HCT116 (cell line): ENCODE measurements around the gene DPYSL4.

Experiments
- CEBPB ChIP-seq: IDR thresholded peaks from 2 replicates; pipeline ENCODE4 v1.6.1; 2012; ENCODE audit warnings: low read depth
- ELF1 ChIP-seq: IDR thresholded peaks from 2 replicates; pipeline ENCODE4 v1.6.1; 2012; ENCODE audit warnings: low read depth, borderline replicate concordance
- EZH2 ChIP-seq: fragments of 200-600 bp; sonication (generic); IDR thresholded peaks from 2 replicates; pipeline ENCODE4 v1.6.1; 2017; ENCODE audit warnings: antibody characterized with exemption, mixed run types
- EZH2phosphoT487 ChIP-seq: fragments of 200-600 bp; IDR thresholded peaks from 2 replicates; pipeline ENCODE4 v1.6.1; 2018; ENCODE audit warnings: antibody characterized with exemption, borderline replicate concordance
- JUND ChIP-seq: IDR thresholded peaks from 2 replicates; pipeline ENCODE4 v1.6.1; 2012
- POLR2A ChIP-seq: IDR thresholded peaks from 2 replicates; pipeline ENCODE4 v1.7.0; 2011; ENCODE audit warnings: borderline replicate concordance; ENCODE audit not compliant: insufficient read depth, insufficient read length; ENCODE audit errors: extremely low read depth
- POLR2AphosphoS5 ChIP-seq: IDR thresholded peaks from 2 replicates; pipeline ENCODE4 v1.6.1; 2011; ENCODE audit warnings: mild to moderate bottlenecking, low read depth, low read length, moderate library complexity
- SIN3A ChIP-seq: IDR thresholded peaks from 2 replicates; pipeline ENCODE4 v1.6.1; 2012; ENCODE audit warnings: low read depth
- YY1 ChIP-seq: IDR thresholded peaks from 2 replicates; pipeline ENCODE4 v1.6.1; 2011; ENCODE audit warnings: low read length, low read depth, moderate library complexity, mild to moderate bottlenecking; ENCODE audit not compliant: insufficient replicate concordance; ENCODE audit errors: extremely low read depth
- ZFX ChIP-seq: fragments of 450-650 bp; IDR thresholded peaks from 2 replicates; pipeline ENCODE4 v1.6.1; 2017
- ZNF274 ChIP-seq: fragments of 200-500 bp; sonication (Bioruptor generic); IDR thresholded peaks from 2 replicates; pipeline ENCODE4 v1.6.1; 2014; ENCODE audit warnings: mild to moderate bottlenecking, low read depth, low read length, inconsistent platforms
- TF ChIP-seq, protein P1 (sequence below), 3 experiments: fragments of 200-600 bp in 1 of 3; sonication (generic) in 1 of 3; IDR thresholded peaks in 2 of 3; conservative IDR thresholded peaks in 1 of 3; 2 replicates each; pipeline ENCODE4 v1.5.1; 2012 to 2017; ENCODE audit warnings: low read depth in 2 of 3, low read length in 2 of 3, antibody characterized with exemption in 1 of 3, borderline replicate concordance in 1 of 3, control low read depth in 1 of 3, mild to moderate bottlenecking in 1 of 3, mixed read lengths in 1 of 3, mixed run types in 1 of 3, moderate library complexity in 1 of 3; ENCODE audit not compliant: insufficient read depth in 1 of 3
- TF ChIP-seq, protein P2 (sequence below): IDR thresholded peaks from 2 replicates; pipeline ENCODE4 v1.6.1; 2012
- TF ChIP-seq, protein P3 (sequence below): IDR thresholded peaks from 2 replicates; pipeline ENCODE4 v1.6.1; 2012

DNA sequence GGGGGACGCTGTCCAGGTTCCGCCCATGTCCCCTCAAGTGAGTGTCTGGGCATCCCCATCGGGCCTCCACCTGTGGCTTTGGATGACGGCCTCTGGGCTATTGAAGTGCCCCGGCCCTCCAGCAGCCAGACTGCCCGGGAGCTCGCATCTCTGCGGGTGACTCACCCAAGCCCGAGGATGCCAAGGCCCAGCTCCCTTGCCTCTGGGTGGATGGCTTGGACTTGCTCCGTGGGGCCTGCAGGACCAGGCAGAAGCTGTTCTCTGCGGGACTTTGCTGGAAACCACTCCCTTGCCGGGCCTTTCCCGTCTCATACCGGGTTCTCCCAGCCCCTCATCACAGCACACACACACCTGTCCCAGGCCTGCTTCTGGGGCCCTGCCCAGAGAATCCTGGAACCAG, 22.4 kb downstream of the DPYSL4 start:
- TF ChIP-seq, protein P1, sequence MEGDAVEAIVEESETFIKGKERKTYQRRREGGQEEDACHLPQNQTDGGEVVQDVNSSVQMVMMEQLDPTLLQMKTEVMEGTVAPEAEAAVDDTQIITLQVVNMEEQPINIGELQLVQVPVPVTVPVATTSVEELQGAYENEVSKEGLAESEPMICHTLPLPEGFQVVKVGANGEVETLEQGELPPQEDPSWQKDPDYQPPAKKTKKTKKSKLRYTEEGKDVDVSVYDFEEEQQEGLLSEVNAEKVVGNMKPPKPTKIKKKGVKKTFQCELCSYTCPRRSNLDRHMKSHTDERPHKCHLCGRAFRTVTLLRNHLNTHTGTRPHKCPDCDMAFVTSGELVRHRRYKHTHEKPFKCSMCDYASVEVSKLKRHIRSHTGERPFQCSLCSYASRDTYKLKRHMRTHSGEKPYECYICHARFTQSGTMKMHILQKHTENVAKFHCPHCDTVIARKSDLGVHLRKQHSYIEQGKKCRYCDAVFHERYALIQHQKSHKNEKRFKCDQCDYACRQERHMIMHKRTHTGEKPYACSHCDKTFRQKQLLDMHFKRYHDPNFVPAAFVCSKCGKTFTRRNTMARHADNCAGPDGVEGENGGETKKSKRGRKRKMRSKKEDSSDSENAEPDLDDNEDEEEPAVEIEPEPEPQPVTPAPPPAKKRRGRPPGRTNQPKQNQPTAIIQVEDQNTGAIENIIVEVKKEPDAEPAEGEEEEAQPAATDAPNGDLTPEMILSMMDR (IDR thresholded peaks at IDR 0.05 in 2 of 3, conservative IDR thresholded peaks at IDR 0.05 in 1 of 3; ENCODE audit: borderline replicate concordance in 1 of 3, insufficient read depth in 1 of 3, low read depth in 2 of 3, low read length in 2 of 3) = no peak
- TF ChIP-seq POLR2A = no peak
- no peak for TF ChIP-seq JUND
- TF ChIP-seq ELF1 = no peak
- no peak for TF ChIP-seq CEBPB
- no peak for TF ChIP-seq ZFX
- no peak for TF ChIP-seq POLR2AphosphoS5
- no peak for TF ChIP-seq EZH2
- TF ChIP-seq EZH2phosphoT487 = no peak
- no peak for TF ChIP-seq YY1
- TF ChIP-seq, protein P2, sequence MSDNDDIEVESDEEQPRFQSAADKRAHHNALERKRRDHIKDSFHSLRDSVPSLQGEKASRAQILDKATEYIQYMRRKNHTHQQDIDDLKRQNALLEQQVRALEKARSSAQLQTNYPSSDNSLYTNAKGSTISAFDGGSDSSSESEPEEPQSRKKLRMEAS = no peak
- no peak for TF ChIP-seq ZNF274
- TF ChIP-seq, protein P3, sequence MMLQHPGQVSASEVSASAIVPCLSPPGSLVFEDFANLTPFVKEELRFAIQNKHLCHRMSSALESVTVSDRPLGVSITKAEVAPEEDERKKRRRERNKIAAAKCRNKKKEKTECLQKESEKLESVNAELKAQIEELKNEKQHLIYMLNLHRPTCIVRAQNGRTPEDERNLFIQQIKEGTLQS = no peak
- TF ChIP-seq SIN3A = no peak
